ENCODE results near the gene HBS1L. TPM values are rescaled to one million over a fixed set of nuclear protein-coding genes. Genes with fewer than 3 reads are reported as not detected.

HBS1L gene
- total RNA-seq, 2 experiments from 2014 or later, result 82.9 to 93.1 TPM

- TF ChIP-seq CTCF (conservative IDR thresholded peaks at IDR 0.05; ENCODE audit: low read length), result no peak
- no peak for TF ChIP-seq EZH2phosphoT487 (IDR thresholded peaks at IDR 0.05; ENCODE audit: borderline replicate concordance, low read depth, low read length)
- POLR2A ChIA-PET, result interaction anchor here (0.6 to 2.6 kb wide), 4 partner anchors 10 to 898 kb away, joined by 3 to 12 read pairs (median 4); partner anchors contain the start of gene HBS1L
- Histone ChIP-seq H3K9me3 (ENCODE audit: low read length) (no peaks in the 10 kb centered on the region), H3K4me3 (ENCODE audit: low read depth, low read length, poor library complexity, severe bottlenecking) (no peak overlapping the region), H3K9me2 (ENCODE audit: insufficient read depth, low read length) (no peaks in the 10 kb centered on the region), H3K4me1 (ENCODE audit: insufficient read depth, low read length, poor library complexity, severe bottlenecking) (no peaks in the 10 kb centered on the region), H3K27ac (ENCODE audit: low read depth, low read length, poor library complexity, severe bottlenecking) (no peak overlapping the region), H4K20me1 (ENCODE audit: insufficient read depth, low read length) (no peaks in the 10 kb centered on the region), H3K4me2 (ENCODE audit: low read length) (no peak overlapping the region), H2AFZ (ENCODE audit: low read length) (no peak overlapping the region), H3K36me3 (ENCODE audit: insufficient read depth, low read length) (no peaks in the 10 kb centered on the region), H3K79me2 (ENCODE audit: insufficient read depth, low read depth, low read length) (no peaks in the 10 kb centered on the region)
- CTCF ChIA-PET (ENCODE audit: unreplicated experiment), result interaction anchor here (0.5 kb wide), 2 partner anchors 87 to 399 kb away, joined by 3 read pairs; no protein-coding TSS in a partner anchor
- no TSS peak for BruUV-seq (replicated peaks)
- no peak for DNase-seq (ENCODE audit: low spot score)
- intact Hi-C loops (cut with micrococcal nuclease; ENCODE audit: unreplicated experiment), result no loop called here
These were observed 41.1 kb upstream of the HBS1L start for GRCh38 chr6:135095716-135096115.

GRCh38 chr6:135094403-135094821, 39.8 kb upstream of the HBS1L start:
- ChIA-PET POLR2A (interaction anchor here (0.6 to 2.6 kb wide), 6 partner anchors 8 to 754 kb away, joined by 4 to 12 read pairs (median 4); partner anchors contain the start of gene HBS1L), CTCF (ENCODE audit: unreplicated experiment) (no interaction called here)
- no peak overlapping the region for H3K4me2 ChIP-seq (ENCODE audit: low read length)
- H3K36me3 ChIP-seq (ENCODE audit: insufficient read depth, low read length), result no peaks in the 10 kb centered on the region
- H3K4me3 ChIP-seq (ENCODE audit: low read depth, low read length, poor library complexity, severe bottlenecking), result no peak overlapping the region
- no peaks in the 10 kb centered on the region for H3K79me2 ChIP-seq (ENCODE audit: insufficient read depth, low read depth, low read length)
- no peak overlapping the region for H2AFZ ChIP-seq (ENCODE audit: low read length)
- H3K27ac ChIP-seq (ENCODE audit: low read depth, low read length, poor library complexity, severe bottlenecking), result no peak overlapping the region
- TF ChIP-seq EZH2phosphoT487 (IDR thresholded peaks at IDR 0.05; ENCODE audit: borderline replicate concordance, low read depth, low read length) (no peak), CTCF (conservative IDR thresholded peaks at IDR 0.05; ENCODE audit: low read length) (no peak)
- no peaks in the 10 kb centered on the region for H3K9me3 ChIP-seq (ENCODE audit: low read length)
- no TSS peak for BruUV-seq (replicated peaks)
- no peak for DNase-seq (ENCODE audit: low spot score)
- no peaks in the 10 kb centered on the region for H3K4me1 ChIP-seq (ENCODE audit: insufficient read depth, low read length, poor library complexity, severe bottlenecking)
- H3K9me2 ChIP-seq (ENCODE audit: insufficient read depth, low read length), result no peaks in the 10 kb centered on the region
- intact Hi-C loops (cut with micrococcal nuclease; ENCODE audit: unreplicated experiment), result no loop called here
- H4K20me1 ChIP-seq (ENCODE audit: insufficient read depth, low read length), result no peaks in the 10 kb centered on the region

- Histone ChIP-seq H3K79me2 (ENCODE audit: insufficient read depth, low read depth, low read length) (no peaks in the 10 kb centered on the region), H4K20me1 (ENCODE audit: insufficient read depth, low read length) (no peaks in the 10 kb centered on the region), H3K4me1 (ENCODE audit: insufficient read depth, low read length, poor library complexity, severe bottlenecking) (no peaks in the 10 kb centered on the region), H3K9me3 (ENCODE audit: low read length) (no peaks in the 10 kb centered on the region), H3K36me3 (ENCODE audit: insufficient read depth, low read length) (no peaks in the 10 kb centered on the region), H3K27ac (ENCODE audit: low read depth, low read length, poor library complexity, severe bottlenecking) (no peak overlapping the region), H3K9me2 (ENCODE audit: insufficient read depth, low read length) (no peaks in the 10 kb centered on the region), H3K4me2 (ENCODE audit: low read length) (no peak overlapping the region), H2AFZ (ENCODE audit: low read length) (no peak overlapping the region), H3K4me3 (ENCODE audit: low read depth, low read length, poor library complexity, severe bottlenecking) (no peak overlapping the region)
- POLR2A ChIA-PET, result interaction anchor here (0.9 to 2.2 kb wide), 3 partner anchors 9 to 39 kb away, joined by 3 to 8 read pairs (median 6); partner anchors contain the start of gene HBS1L
- TF ChIP-seq CTCF (conservative IDR thresholded peaks at IDR 0.05; ENCODE audit: low read length) (no peak), EZH2phosphoT487 (IDR thresholded peaks at IDR 0.05; ENCODE audit: borderline replicate concordance, low read depth, low read length) (no peak)
- intact Hi-C loops (cut with micrococcal nuclease; ENCODE audit: unreplicated experiment), result no loop called here
- CTCF ChIA-PET (ENCODE audit: unreplicated experiment), result no interaction called here
- BruUV-seq (replicated peaks), result no TSS peak
- no peak for DNase-seq (ENCODE audit: low spot score)
These were observed 39.0 kb upstream of the HBS1L start for GRCh38 chr6:135093578-135093977.
